Measurements from ENCODE around the gene ZSWIM8. TPM values are rescaled to one million over a fixed set of nuclear protein-coding genes. Genes with fewer than 3 reads are reported as not detected.
A peak's percentile ranks its signal among the peaks of the same experiment; 100 is the strongest.
"Not testable (repeated sequence)": the region's sequence is repeated elsewhere in the genome, so short reads cannot be mapped to it uniquely, and the experiment has no call there.

The ZSWIM8 gene
- total RNA-seq (2013): 63.6 TPM
- 100 to 1,000 TPM in 1 of 3 donors, 10 to 100 TPM in 1, 1 to 10 TPM in 1; 7.8 to 150 (median 19.2) TPM for polyA plus RNA-seq
- polyA minus RNA-seq: 58.2 and 81.4 TPM in 2 replicates
- 43.3 to 131 (median 76.6) reads per million in 11 experiments for total RNA-seq

- Histone ChIP-seq H3K4me2 (replicated peaks; ENCODE audit: extremely low read depth, low read length, poor library complexity, severe bottlenecking) (peak within 1 kb of the TSS; percentile 76), H2AFZ (ENCODE audit: insufficient read depth, low read depth, low read length, poor library complexity, severe bottlenecking) (peak within 1 kb of the TSS; percentile 79), H3K9ac (ENCODE audit: insufficient read depth, low read length, poor library complexity, severe bottlenecking) (peak within 1 kb of the TSS; percentile 88), H3K4me1 (ENCODE audit: control insufficient read depth in 1 of 2, insufficient read depth in 2 of 2, low read length in 2 of 2) (peaks cover 40 to 47% of the 10 kb centered on the region in 2 donors), H3K4me3 (replicated peaks in 1 of 3; ENCODE audit: low read depth in 2 of 3, low read length in 3 of 3) (peak within 1 kb of the TSS; percentile 87 to 98 (median 90)), H3K36me3 (replicated peaks in 1 of 2; ENCODE audit: control insufficient read depth in 1 of 2, insufficient read depth in 2 of 2, low read length in 2 of 2) (peaks cover 14 to 22% of the 10 kb centered on the region in 2 donors), H3K27ac (ENCODE audit: low read depth in 1 of 2, low read length in 2 of 2) (peak within 1 kb of the TSS; percentile 64 to 76), H3K9me3 (replicated peaks in 1 of 2; ENCODE audit: control insufficient read depth in 1 of 2, insufficient read depth in 1 of 2, low read length in 2 of 2) (no peaks in the 10 kb centered on the region), H3K79me2 (ENCODE audit: insufficient read depth, low read length) (peaks cover 82% of the 10 kb centered on the region), H3K27me3 (ENCODE audit: control insufficient read depth in 2 of 2, insufficient read depth in 2 of 2, low read length in 2 of 2) (no peaks in the 10 kb centered on the region), H4K20me1 (ENCODE audit: insufficient read depth, low read length) (peaks cover 46% of the 10 kb centered on the region)
- Mint-ChIP-seq H3K27ac (peak within 1 kb of the TSS; percentile 96 to 100 (median 99)), H3K9me3 (peaks cover 0 to 2% (median 0%) of the 10 kb centered on the region in 7 donors), H3K4me1 (peaks cover 34% of the 10 kb centered on the region), H3K36me3 (peaks cover 16 to 22% of the 10 kb centered on the region in 2 donors), H3K4me3 (peak within 1 kb of the TSS; percentile 97 to 98), H3K27me3 (ENCODE audit: low read depth in 3 of 3) (no peaks in the 10 kb centered on the region)
- no peak for TF ChIP-seq CTCF (IDR thresholded peaks at IDR 0.05)
- peak; percentile 88 to 93 (median 89) for DNase-seq
- intact Hi-C loops (cut with micrococcal nuclease): loop anchor here in 1 of 2 donors (5.0 kb wide), 1 partner anchor 43 kb away; the partner anchor contains the start of gene SEC24C
- WGBS (ENCODE audit: insufficient coverage): 1% methylated on average over 29 of the region's 36 CpGs
These were observed at the start of gene ZSWIM8 for GRCh38 chr10:73785211-73785720. ZSWIM8 (plus strand) TSS chr10:73785606; CDS start chr10:73785879, 273 bp downstream.

GRCh38 chr10:73740501-73741254, 44.7 kb upstream of the ZSWIM8 start:
- H3K9ac ChIP-seq (ENCODE audit: insufficient read depth, low read length, poor library complexity, severe bottlenecking): not testable (repeated sequence)
- peaks cover 12 to 38% of the 10 kb centered on the region in 2 donors for H3K36me3 Mint-ChIP-seq

More at GRCh38 chr10:73740501-73741254, 44.7 kb upstream of the ZSWIM8 start:
- Mint-ChIP-seq H3K27ac (peak overlapping the region in 1 of 7 donors; percentile 59), H3K4me1 (peaks cover 19% of the 10 kb centered on the region)
- not testable (repeated sequence) for H3K9me3 Mint-ChIP-seq; H3K36me3 ChIP-seq (replicated peaks in 1 of 2; ENCODE audit: control insufficient read depth in 1 of 2, insufficient read depth in 2 of 2, low read length in 2 of 2); H3K27ac ChIP-seq (ENCODE audit: low read depth in 1 of 2, low read length in 2 of 2); H3K4me3 ChIP-seq (replicated peaks in 1 of 3; ENCODE audit: low read depth in 2 of 3, low read length in 3 of 3); H3K9me3 ChIP-seq (replicated peaks in 1 of 2; ENCODE audit: control insufficient read depth in 1 of 2, insufficient read depth in 1 of 2, low read length in 2 of 2); H4K20me1 ChIP-seq (ENCODE audit: insufficient read depth, low read length); DNase-seq; H2AFZ ChIP-seq (ENCODE audit: insufficient read depth, low read depth, low read length, poor library complexity, severe bottlenecking); H3K4me2 ChIP-seq (replicated peaks; ENCODE audit: extremely low read depth, low read length, poor library complexity, severe bottlenecking); H3K27me3 Mint-ChIP-seq (ENCODE audit: low read depth in 3 of 3); H3K27me3 ChIP-seq (ENCODE audit: control insufficient read depth in 2 of 2, insufficient read depth in 2 of 2, low read length in 2 of 2); H3K4me3 Mint-ChIP-seq
- intact Hi-C loops (cut with micrococcal nuclease): loop anchor here (5.0 kb wide), 2 partner anchors 42 to 47 kb away; partner anchors contain the start of genes CHCHD1 (in 1 of the 2) and ZSWIM8 (in 1 of the 2)
- Histone ChIP-seq H3K4me1 (ENCODE audit: control insufficient read depth in 1 of 2, insufficient read depth in 2 of 2, low read length in 2 of 2) (peaks cover 21 to 22% of the 10 kb centered on the region in 2 donors), H3K79me2 (ENCODE audit: insufficient read depth, low read length) (peaks cover 31% of the 10 kb centered on the region)
- 97% methylated on average over 9 of the region's 18 CpGs for WGBS (ENCODE audit: insufficient coverage)
